Body of pancreas (tissue), 4 donors: ENCODE data around the gene ZFP62.
A peak's percentile ranks its signal among the peaks of the same experiment; 100 is the strongest.

ENCODE experiments used
- POLR2A ChIP-seq, 3 donors: fragments of 450-650 bp; IDR thresholded peaks; one replicate each; pipeline ENCODE4 v1.6.1; 2016; ENCODE audit warnings: antibody characterized with exemption in 3 of 3, mild to moderate bottlenecking in 2 of 3
- TF ChIP-seq, protein P1 (sequence below), 7 experiments: fragments of 450-650 bp in 4 of 7; fragments of 200-600 bp in 3 of 7; sonication (generic) in 3 of 7; IDR thresholded peaks; one replicate each; pipeline ENCODE4 v1.5.1; 2016 to 2019; ENCODE audit warnings: antibody characterized with exemption in 7 of 7

- TF ChIP-seq, protein P1, sequence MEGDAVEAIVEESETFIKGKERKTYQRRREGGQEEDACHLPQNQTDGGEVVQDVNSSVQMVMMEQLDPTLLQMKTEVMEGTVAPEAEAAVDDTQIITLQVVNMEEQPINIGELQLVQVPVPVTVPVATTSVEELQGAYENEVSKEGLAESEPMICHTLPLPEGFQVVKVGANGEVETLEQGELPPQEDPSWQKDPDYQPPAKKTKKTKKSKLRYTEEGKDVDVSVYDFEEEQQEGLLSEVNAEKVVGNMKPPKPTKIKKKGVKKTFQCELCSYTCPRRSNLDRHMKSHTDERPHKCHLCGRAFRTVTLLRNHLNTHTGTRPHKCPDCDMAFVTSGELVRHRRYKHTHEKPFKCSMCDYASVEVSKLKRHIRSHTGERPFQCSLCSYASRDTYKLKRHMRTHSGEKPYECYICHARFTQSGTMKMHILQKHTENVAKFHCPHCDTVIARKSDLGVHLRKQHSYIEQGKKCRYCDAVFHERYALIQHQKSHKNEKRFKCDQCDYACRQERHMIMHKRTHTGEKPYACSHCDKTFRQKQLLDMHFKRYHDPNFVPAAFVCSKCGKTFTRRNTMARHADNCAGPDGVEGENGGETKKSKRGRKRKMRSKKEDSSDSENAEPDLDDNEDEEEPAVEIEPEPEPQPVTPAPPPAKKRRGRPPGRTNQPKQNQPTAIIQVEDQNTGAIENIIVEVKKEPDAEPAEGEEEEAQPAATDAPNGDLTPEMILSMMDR (IDR thresholded peaks at IDR 0.05), result peak in 1 of 7 experiments; percentile 5
- peak; percentile 64 to 84 (median 74) for TF ChIP-seq POLR2A (IDR thresholded peaks at IDR 0.05)
Measured at GRCh38 chr5:180810210-180810958, 50.7 kb downstream of the ZFP62 start.
